B cell (primary cell): Measurements from ENCODE around the gene NHSL1. TPM values are rescaled to one million over a fixed set of nuclear protein-coding genes. Genes with fewer than 3 reads are reported as not detected.

ENCODE experiments used
- ATAC-seq: fragments of 200-7000 bp; cut with Tn5 transposase; one replicate; pipeline ENCODE4 v1.10.0; 2021; ENCODE audit warnings: low read depth, mild to moderate bottlenecking, moderate number of reproducible peaks, moderate library complexity
- CTCF ChIA-PET: fragments of 350-600 bp; sonication (Branson Sonifier 250); formaldehyde crosslinking; loops from one replicate; lab custom pipeline; 2021; ENCODE audit warnings: antibody characterized with exemption, inconsistent platforms; lab: Charles Lee
- POLR2A ChIA-PET: fragments of 350-600 bp; sonication (Branson Sonifier 250); formaldehyde crosslinking; loops from one replicate; lab custom pipeline; 2021; ENCODE audit warnings: antibody characterized with exemption; lab: Charles Lee
- DNase-seq: peaks from one replicate; pipeline ENCODE4 v3.0.0; 2013
- H2AFZ ChIP-seq: 2 replicates; pipeline ENCODE4 v1.6.1; 2012; ENCODE audit warnings: mild to moderate bottlenecking, low read depth, low read length; ENCODE audit not compliant: insufficient read depth, poor library complexity, severe bottlenecking
- H3K27ac ChIP-seq, 2 donors: 1 replicate in 1 of 2; 2 replicates in 1 of 2; pipeline ENCODE4 v1.5.1; 2012 to 2013; ENCODE audit warnings: low read length in 2 of 2, mild to moderate bottlenecking in 2 of 2, moderate library complexity in 1 of 2
- H3K27me3 ChIP-seq, 4 experiments: fragments of 200-600 bp in 1 of 4; sonication (generic) in 1 of 4; replicated peaks in 1 of 4; 1 replicate in 2 of 4; 2 replicates in 2 of 4; pipeline versions ENCODE4 v1.6.1 to v1.7.0; 2013 to 2016; ENCODE audit warnings: low read length in 3 of 4, mild to moderate bottlenecking in 2 of 4, mixed read lengths in 1 of 4, moderate library complexity in 1 of 4; ENCODE audit not compliant: insufficient read depth in 4 of 4, control insufficient read depth in 3 of 4; ENCODE audit errors: control extremely low read depth in 1 of 4
- H3K36me3 ChIP-seq, 2 experiments: replicated peaks in 1 of 2; 1 replicate in 1 of 2; 2 replicates in 1 of 2; pipeline versions ENCODE4 v1.6.1 to v1.7.1; 2013; ENCODE audit warnings: low read length in 1 of 2; ENCODE audit not compliant: insufficient read depth in 2 of 2, control insufficient read depth in 1 of 2; ENCODE audit errors: control extremely low read depth in 1 of 2, extremely low read depth in 1 of 2
- H3K4me1 ChIP-seq, 2 donors: fragments of 200-600 bp in 1 of 2; sonication (generic) in 1 of 2; 1 replicate in 1 of 2; 2 replicates in 1 of 2; pipeline versions ENCODE4 v1.5.1 to v1.6.1; 2013 to 2017; ENCODE audit warnings: low read length in 2 of 2; ENCODE audit not compliant: control insufficient read depth in 2 of 2, insufficient read depth in 2 of 2
- H3K4me2 ChIP-seq: replicated peaks from 2 replicates; pipeline ENCODE3; 2012; ENCODE audit warnings: mild to moderate bottlenecking, low read depth, low read length; ENCODE audit not compliant: poor library complexity, severe bottlenecking
- H3K4me3 ChIP-seq, 5 experiments: fragments of 200-600 bp in 1 of 5; sonication (generic) in 1 of 5; 1 replicate in 3 of 5; 2 replicates in 2 of 5; pipeline versions ENCODE4 v1.5.1 to v1.7.0; 2011 to 2016; ENCODE audit warnings: low read length in 4 of 5, mild to moderate bottlenecking in 4 of 5, low read depth in 2 of 5, control low read depth in 1 of 5, moderate library complexity in 1 of 5; ENCODE audit not compliant: insufficient read depth in 1 of 5; ENCODE audit errors: control extremely low read depth in 1 of 5, extremely low read depth in 1 of 5
- H3K79me2 ChIP-seq: fragments of 200-600 bp; sonication (generic); one replicate; pipeline ENCODE4 v1.6.0; 2016; ENCODE audit warnings: low read length; ENCODE audit not compliant: control insufficient read depth, insufficient read depth
- H3K9ac ChIP-seq: fragments of 200-600 bp; sonication (generic); 2 replicates; pipeline ENCODE4 v1.6.1; 2017; ENCODE audit warnings: mild to moderate bottlenecking, low read length, moderate library complexity
- H3K9me3 ChIP-seq, 3 donors: one replicate each; pipeline versions ENCODE4 v1.6.1 to v1.7.1; 2013; ENCODE audit warnings: low read length in 2 of 3; ENCODE audit not compliant: control insufficient read depth in 2 of 3, insufficient read depth in 1 of 3; ENCODE audit errors: control extremely low read depth in 1 of 3
- H4K20me1 ChIP-seq: 2 replicates; pipeline ENCODE4 v1.6.0; 2012; ENCODE audit warnings: mild to moderate bottlenecking, low read length; ENCODE audit not compliant: insufficient read depth, control insufficient read depth, poor library complexity, severe bottlenecking
- H3K27ac Mint-ChIP-seq: one replicate; pipeline ENCODE4 v1.8.0; 2021; ENCODE audit warnings: mixed read lengths
- H3K27me3 Mint-ChIP-seq: one replicate; pipeline ENCODE4 v1.8.0; 2021; ENCODE audit warnings: mixed read lengths
- H3K4me1 Mint-ChIP-seq: one replicate; pipeline ENCODE4 v1.8.0; 2021; ENCODE audit warnings: mixed read lengths
- H3K4me3 Mint-ChIP-seq: one replicate; pipeline ENCODE4 v1.8.0; 2021; ENCODE audit warnings: mixed read lengths
- H3K9me3 Mint-ChIP-seq: one replicate; pipeline ENCODE4 v1.8.0; 2022; ENCODE audit warnings: mixed read lengths; ENCODE audit not compliant: insufficient read depth
- CTCF ChIP-seq: fragments of 200-600 bp; IDR thresholded peaks from one replicate; pipeline ENCODE4 v1.8.0; 2022; ENCODE audit warnings: antibody characterized with exemption, mild to moderate bottlenecking
- EZH2 ChIP-seq: IDR thresholded peaks from 2 replicates; pipeline ENCODE4 v1.6.1; 2012; ENCODE audit warnings: borderline replicate concordance, low read depth, mild to moderate bottlenecking, moderate library complexity, low read length; ENCODE audit not compliant: insufficient read depth, poor library complexity, severe bottlenecking
- WGBS: methylation state at CpG from one replicate; pipeline ENCODE4 v1.1.5; 2013; ENCODE audit warnings: missing lambda C conversion rate; ENCODE audit not compliant: insufficient coverage; 5-methylcytosine and 5-hydroxymethylcytosine counted together
- intact Hi-C: fragments of 100-400 bp; cut with micrococcal nuclease; formaldehyde crosslinking; loops from one replicate; pipeline ENCODE4 v1.10.0; 2022
- polyA plus RNA-seq: library from polyadenylated mRNA; depleted of rRNA; stranded (reverse); fragments of >200 nt; gene quantifications from 2 replicates; pipeline ENCODE4 v1.2.3, GENCODE V29; 2012
- total RNA-seq, 2 donors: library from RNA; stranded (reverse); fragments of 120-200 nt in 1 of 2; gene quantifications; 1 replicate in 1 of 2; 2 replicates in 1 of 2; pipeline versions ENCODE4 v1.2.3 to v1.2.4, GENCODE V29; 2013 to 2022

Gene NHSL1
- total and polyA plus RNA-seq, 2 donors (not counting 1 experiment from before 2014, with no cell fraction given): 0.04 to 0.10 TPM

- no peak overlapping the region for H3K9ac ChIP-seq
- no peak for TF ChIP-seq EZH2
- TF ChIP-seq CTCF: no peak
- CTCF ChIA-PET: interaction anchor here (0.7 kb wide), 1 partner anchor 107 kb away, joined by 3 read pairs; no protein-coding TSS in a partner anchor
- DNase-seq (no peak), ATAC-seq (no peak)
- no peak overlapping the region for H3K27ac Mint-ChIP-seq
- H3K36me3 ChIP-seq: no peaks in the 10 kb centered on the region
- H3K9me3 Mint-ChIP-seq: no peaks in the 10 kb centered on the region
- H4K20me1 ChIP-seq: no peaks in the 10 kb centered on the region
- WGBS: 80% methylated on average over 1 of the region's 3 CpGs
- H3K9me3 ChIP-seq: no peaks in the 10 kb centered on the region
- intact Hi-C loops: no loop called here
- H3K27ac ChIP-seq: no peak overlapping the region
- no peaks in the 10 kb centered on the region for H3K79me2 ChIP-seq
- no peak overlapping the region for H3K4me3 ChIP-seq
- no peaks in the 10 kb centered on the region for H3K4me1 ChIP-seq
- no peak overlapping the region for H2AFZ ChIP-seq
- no peak overlapping the region for H3K4me3 Mint-ChIP-seq
- H3K27me3 Mint-ChIP-seq: peaks cover 17% of the 10 kb centered on the region
- POLR2A ChIA-PET: no interaction called here
- H3K4me1 Mint-ChIP-seq: no peaks in the 10 kb centered on the region
- no peak overlapping the region for H3K4me2 ChIP-seq
- H3K27me3 ChIP-seq: peaks cover 0 to 2% (median 0%) of the 10 kb centered on the region in 4 experiments
Observed at GRCh38 chr6:138484018-138484731, 15.1 kb downstream of the NHSL1 start.

GRCh38 chr6:138482816-138483215, 16.5 kb downstream of the NHSL1 start:
- Histone ChIP-seq H3K4me2 (no peak overlapping the region), H3K79me2 (no peaks in the 10 kb centered on the region), H2AFZ (no peak overlapping the region), H3K36me3 (no peaks in the 10 kb centered on the region), H3K27ac (no peak overlapping the region), H4K20me1 (no peaks in the 10 kb centered on the region), H3K27me3 (peaks cover 0 to 2% (median 0%) of the 10 kb centered on the region in 4 experiments), H3K9ac (no peak overlapping the region), H3K9me3 (no peaks in the 10 kb centered on the region), H3K4me1 (no peaks in the 10 kb centered on the region), H3K4me3 (no peak overlapping the region)
- Mint-ChIP-seq H3K4me3 (no peak overlapping the region), H3K9me3 (no peaks in the 10 kb centered on the region), H3K27ac (no peak overlapping the region), H3K27me3 (peaks cover 13% of the 10 kb centered on the region), H3K4me1 (no peaks in the 10 kb centered on the region)
- ChIA-PET CTCF (interaction anchor here (1.2 to 1.3 kb wide), 2 partner anchors 21 to 26 kb away, joined by 3 to 4 read pairs; no protein-coding TSS in a partner anchor), POLR2A (no interaction called here)
- no peak for DNase-seq
- WGBS: no CpG with 5 or more reads among the region's 3 CpGs
- ATAC-seq: no peak
- intact Hi-C loops: no loop called here
- TF ChIP-seq EZH2 (no peak), CTCF (no peak)
